GM18870 (cell line): ENCODE measurements around the gene GOSR1.
"Not testable (repeated sequence)": the region's sequence is repeated elsewhere in the genome, so short reads cannot be mapped to it uniquely, and the experiment has no call there.

Experiments
- ATAC-seq: cut with Tn5 transposase; IDR thresholded peaks from one replicate; pipeline ENCODE4 v1.9.1; 2021; ENCODE audit warnings: moderate library complexity; ENCODE audit not compliant: unreplicated experiment

The GOSR1 gene

GRCh38 chr17:30503558-30503957, 26.4 kb downstream of the GOSR1 start:
- no peak for ATAC-seq

GRCh38 chr17:30505868-30506417, 28.7 kb downstream of the GOSR1 start:
- ATAC-seq, result no peak

- ATAC-seq, result no peak
Measured at GRCh38 chr17:30506481-30506880, 29.3 kb downstream of the GOSR1 start.

GRCh38 chr17:30513346-30513745, 36.1 kb downstream of the GOSR1 start:
- no peak for ATAC-seq

GRCh38 chr17:30514895-30515596, 37.8 kb downstream of the GOSR1 start:
- ATAC-seq, result no peak

GRCh38 chr17:30517786-30518185, 40.6 kb downstream of the GOSR1 start:
- ATAC-seq, result no peak

GRCh38 chr17:30519166-30519565, 42.0 kb downstream of the GOSR1 start:
- ATAC-seq, result no peak

- ATAC-seq, result no peak
Measured at GRCh38 chr17:30519707-30520106, 42.5 kb downstream of the GOSR1 start.

- no peak for ATAC-seq
Measured at GRCh38 chr17:30520436-30520835, 43.2 kb downstream of the GOSR1 start.

GRCh38 chr17:30520882-30521281, 43.7 kb downstream of the GOSR1 start:
- no peak for ATAC-seq

GRCh38 chr17:30521766-30522165, 44.6 kb downstream of the GOSR1 start:
- ATAC-seq, result no peak

GRCh38 chr17:30523236-30523635, 46.0 kb downstream of the GOSR1 start:
- not testable (repeated sequence) for ATAC-seq

- no peak for ATAC-seq
Measured at GRCh38 chr17:30524847-30525246, 47.6 kb downstream of the GOSR1 start.

GRCh38 chr17:30526401-30526800, 49.2 kb downstream of the GOSR1 start:
- ATAC-seq, result no peak

- ATAC-seq, result not testable (repeated sequence)
Measured at GRCh38 chr17:30528701-30529100, 51.5 kb downstream of the GOSR1 start.

- ATAC-seq, result no peak
Measured at GRCh38 chr17:30530346-30531025, 53.3 kb downstream of the GOSR1 start.

GRCh38 chr17:30532871-30533270, 55.7 kb downstream of the GOSR1 start:
- no peak for ATAC-seq

GRCh38 chr17:30534298-30534697, 57.1 kb downstream of the GOSR1 start:
- ATAC-seq, result no peak

GRCh38 chr17:30534938-30535921, 58.0 kb downstream of the GOSR1 start:
- no peak for ATAC-seq

- not testable (repeated sequence) for ATAC-seq
Measured at GRCh38 chr17:30536846-30537245, 59.6 kb downstream of the GOSR1 start.

GRCh38 chr17:30537667-30538066, 60.5 kb downstream of the GOSR1 start:
- ATAC-seq, result not testable (repeated sequence)
